Astrocyte of the spinal cord (primary cell): ENCODE measurements around the gene ADPRS.

Experiments
- DNase-seq: peaks from one replicate; pipeline ENCODE4 v3.0.0; 2011; ENCODE audit warnings: low read depth, low spot score
- H3K4me3 ChIP-seq: 2 replicates; pipeline ENCODE4 v1.5.1; 2011; ENCODE audit warnings: low read depth, mild to moderate bottlenecking, low read length, moderate library complexity
- CTCF ChIP-seq: IDR thresholded peaks from 2 replicates; pipeline ENCODE4 v1.5.1; 2012; ENCODE audit warnings: low read depth, mild to moderate bottlenecking, low read length, inconsistent platforms
- in situ Hi-C: cut with HindIII; loops from 2 replicates; pipeline ENCODE4 v1.10.0; 2017; ENCODE audit warnings: low sequenced_read_pairs

The ADPRS gene

GRCh38 chr1:36143424-36143823 is 54.7 kb downstream of the ADPRS start:
- in situ Hi-C loops: loop anchor here (25.0 kb wide), 2 partner anchors 144 to 269 kb away; no protein-coding TSS in a partner anchor
- no peak overlapping the region for H3K4me3 ChIP-seq
- TF ChIP-seq CTCF: no peak
- DNase-seq: no peak
